OCI-LY7 (cell line): ENCODE measurements around the gene BSDC1. TPM values are rescaled to one million over a fixed set of nuclear protein-coding genes. Genes with fewer than 3 reads are reported as not detected.

ENCODE experiments used
- BruUV-seq: library from RNA; stranded (reverse); fragments of 400-500 nt; replicated peaks from 2 replicates; lab custom pipeline; 2021; lab: Mats Ljungman, UMichigan
- CTCF ChIA-PET: fragments of 300-600 bp; sonication (Branson Sonifier 250); formaldehyde crosslinking; loops from one replicate; lab custom pipeline; 2022; ENCODE audit warnings: antibody characterized with exemption; ENCODE audit not compliant: unreplicated experiment; lab: Charles Lee
- POLR2A ChIA-PET: fragments of 300-600 bp; sonication (Branson Sonifier 250); formaldehyde crosslinking; loops from one replicate; lab custom pipeline; 2022; ENCODE audit warnings: antibody characterized with exemption; lab: Charles Lee
- DNase-seq: peaks from one replicate; pipeline ENCODE4 v3.0.0-alpha.2; 2015; ENCODE audit warnings: low spot score
- H2AFZ ChIP-seq: fragments of 200-600 bp; sonication (generic), shearing (Covaris generic); 2 replicates; pipeline ENCODE4 v1.6.1; 2014; ENCODE audit warnings: mild to moderate bottlenecking, antibody characterized with exemption, low read length, moderate library complexity
- H3K27ac ChIP-seq: fragments of 200-600 bp; sonication (generic); 2 replicates; pipeline ENCODE4 v1.5.1; 2014; ENCODE audit warnings: mixed run types, low read depth, mild to moderate bottlenecking, moderate library complexity, low read length, inconsistent platforms; ENCODE audit not compliant: poor library complexity, severe bottlenecking
- H3K36me3 ChIP-seq: fragments of 200-600 bp; sonication (generic); 2 replicates; pipeline ENCODE4 v1.6.1; 2014; ENCODE audit warnings: mild to moderate bottlenecking, antibody characterized with exemption, low read length, moderate library complexity, mixed read lengths; ENCODE audit not compliant: insufficient read depth
- H3K4me1 ChIP-seq: fragments of 200-600 bp; sonication (generic); 2 replicates; pipeline ENCODE4 v1.5.1; 2014; ENCODE audit warnings: mild to moderate bottlenecking, low read length; ENCODE audit not compliant: insufficient read depth, poor library complexity, severe bottlenecking
- H3K4me2 ChIP-seq: fragments of 200-600 bp; sonication (generic); 2 replicates; pipeline ENCODE4 v1.6.1; 2014; ENCODE audit warnings: mild to moderate bottlenecking, low read length
- H3K4me3 ChIP-seq: fragments of 200-600 bp; sonication (generic); 2 replicates; pipeline ENCODE4 v1.5.1; 2014; ENCODE audit warnings: mild to moderate bottlenecking, low read depth, low read length; ENCODE audit not compliant: poor library complexity, severe bottlenecking
- H3K79me2 ChIP-seq: fragments of 200-600 bp; sonication (generic); 2 replicates; pipeline ENCODE4 v1.6.1; 2016; ENCODE audit warnings: low read depth, mild to moderate bottlenecking, low read length, moderate library complexity, mixed read lengths; ENCODE audit not compliant: insufficient read depth
- H3K9me2 ChIP-seq: fragments of 200-600 bp; sonication (generic); 2 replicates; pipeline ENCODE4 v1.6.1; 2016; ENCODE audit warnings: mild to moderate bottlenecking, low read length, mixed read lengths; ENCODE audit not compliant: insufficient read depth
- H3K9me3 ChIP-seq: fragments of 200-600 bp; sonication (generic); 2 replicates; pipeline ENCODE4 v1.6.1; 2014; ENCODE audit warnings: mild to moderate bottlenecking, mixed run types, low read length, mixed read lengths
- H4K20me1 ChIP-seq: fragments of 200-600 bp; sonication (generic); 2 replicates; pipeline ENCODE4 v1.6.1; 2014; ENCODE audit warnings: mild to moderate bottlenecking, antibody characterized with exemption, low read length, moderate library complexity, mixed read lengths; ENCODE audit not compliant: insufficient read depth
- EZH2phosphoT487 ChIP-seq: fragments of 200-600 bp; sonication (generic); IDR thresholded peaks from 2 replicates; pipeline ENCODE4 v1.6.1; 2018; ENCODE audit warnings: low read depth, borderline replicate concordance, mild to moderate bottlenecking, mixed run types, antibody characterized with exemption, low read length, moderate library complexity, mixed read lengths
- intact Hi-C: fragments of 100-400 bp; cut with micrococcal nuclease; formaldehyde crosslinking; loops from one replicate; pipeline ENCODE4 v1.10.0; 2022; ENCODE audit not compliant: unreplicated experiment
- total RNA-seq, 2 experiments: library from RNA; depleted of rRNA in 1 of 2; stranded (reverse); fragments of >200 nt in 1 of 2; shearing (Covaris generic) in 1 of 2; gene quantifications; 2 replicates each; pipeline ENCODE4 v1.2.3, GENCODE V29; 2014 to 2022
- TF ChIP-seq, protein P1 (sequence below): fragments of 200-600 bp; sonication (generic); conservative IDR thresholded peaks from 2 replicates; pipeline ENCODE4 v1.5.1; 2014; ENCODE audit warnings: mild to moderate bottlenecking, antibody characterized with exemption, low read length, moderate library complexity, mixed read lengths

BSDC1 gene
- total RNA-seq, 2 experiments from 2014 or later = 29.6 to 41.8 TPM

GRCh38 chr1:32341186-32341757, 53.0 kb downstream of the BSDC1 start:
- BruUV-seq = no TSS peak
- no peak overlapping the region for H3K27ac ChIP-seq

GRCh38 chr1:32339363-32339978, 54.8 kb downstream of the BSDC1 start:
- peaks cover 28% of the 10 kb centered on the region for H3K4me1 ChIP-seq
- no peak for DNase-seq
- TF ChIP-seq EZH2phosphoT487 = no peak
- TF ChIP-seq, protein P1, sequence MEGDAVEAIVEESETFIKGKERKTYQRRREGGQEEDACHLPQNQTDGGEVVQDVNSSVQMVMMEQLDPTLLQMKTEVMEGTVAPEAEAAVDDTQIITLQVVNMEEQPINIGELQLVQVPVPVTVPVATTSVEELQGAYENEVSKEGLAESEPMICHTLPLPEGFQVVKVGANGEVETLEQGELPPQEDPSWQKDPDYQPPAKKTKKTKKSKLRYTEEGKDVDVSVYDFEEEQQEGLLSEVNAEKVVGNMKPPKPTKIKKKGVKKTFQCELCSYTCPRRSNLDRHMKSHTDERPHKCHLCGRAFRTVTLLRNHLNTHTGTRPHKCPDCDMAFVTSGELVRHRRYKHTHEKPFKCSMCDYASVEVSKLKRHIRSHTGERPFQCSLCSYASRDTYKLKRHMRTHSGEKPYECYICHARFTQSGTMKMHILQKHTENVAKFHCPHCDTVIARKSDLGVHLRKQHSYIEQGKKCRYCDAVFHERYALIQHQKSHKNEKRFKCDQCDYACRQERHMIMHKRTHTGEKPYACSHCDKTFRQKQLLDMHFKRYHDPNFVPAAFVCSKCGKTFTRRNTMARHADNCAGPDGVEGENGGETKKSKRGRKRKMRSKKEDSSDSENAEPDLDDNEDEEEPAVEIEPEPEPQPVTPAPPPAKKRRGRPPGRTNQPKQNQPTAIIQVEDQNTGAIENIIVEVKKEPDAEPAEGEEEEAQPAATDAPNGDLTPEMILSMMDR = no peak
- peaks cover 9% of the 10 kb centered on the region for H3K79me2 ChIP-seq
- H3K4me2 ChIP-seq = no peak overlapping the region
- no TSS peak for BruUV-seq
- ChIA-PET CTCF (no interaction called here), POLR2A (no interaction called here)
- H3K9me3 ChIP-seq = no peaks in the 10 kb centered on the region
- peaks cover 4% of the 10 kb centered on the region for H4K20me1 ChIP-seq
- no peaks in the 10 kb centered on the region for H3K9me2 ChIP-seq
- no peak overlapping the region for H3K27ac ChIP-seq
- intact Hi-C loops = loop anchor here (5.0 kb wide), 2 partner anchors 73 to 478 kb away; partner anchors contain the start of genes S100PBP and YARS1
- peaks cover 6% of the 10 kb centered on the region for H3K36me3 ChIP-seq
- H2AFZ ChIP-seq = no peak overlapping the region
- no peak overlapping the region for H3K4me3 ChIP-seq

More at GRCh38 chr1:32341186-32341757, 53.0 kb downstream of the BSDC1 start:
- intact Hi-C loops = no loop called here
- TF ChIP-seq, protein P1 = no peak
- TF ChIP-seq EZH2phosphoT487 = no peak
- Histone ChIP-seq H3K4me2 (no peak overlapping the region), H4K20me1 (no peaks in the 10 kb centered on the region), H3K9me3 (no peaks in the 10 kb centered on the region), H2AFZ (no peak overlapping the region), H3K4me1 (peaks cover 23% of the 10 kb centered on the region), H3K36me3 (no peaks in the 10 kb centered on the region), H3K4me3 (no peak overlapping the region), H3K79me2 (no peaks in the 10 kb centered on the region), H3K9me2 (no peaks in the 10 kb centered on the region)
- no peak for DNase-seq
- POLR2A ChIA-PET = no interaction called here
- CTCF ChIA-PET = no interaction called here

DNA sequence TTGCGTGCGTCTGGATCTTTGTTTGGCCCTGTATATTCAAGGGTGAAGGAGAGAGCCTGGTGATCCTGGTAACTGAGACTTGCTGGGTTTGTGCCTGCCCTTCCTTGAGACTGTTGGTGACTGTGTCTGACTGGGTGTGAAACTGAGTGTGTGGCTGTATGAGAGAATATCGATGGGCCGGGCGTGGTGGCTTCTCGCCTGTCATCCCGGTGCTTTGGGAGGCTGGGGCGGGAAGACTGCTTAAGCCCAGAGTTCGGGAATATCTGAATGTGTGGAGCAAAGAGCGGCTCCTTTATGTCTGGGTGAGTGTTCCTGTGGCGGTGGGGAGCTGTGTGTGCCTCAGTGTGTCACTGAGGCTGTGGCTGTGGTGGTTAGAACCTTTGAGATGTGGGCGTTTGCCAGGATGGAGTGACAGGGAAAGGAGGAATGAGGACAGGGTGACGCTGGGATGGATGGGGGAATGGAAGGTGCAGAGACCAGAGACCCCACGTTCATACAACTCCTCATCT, 55.5 kb downstream of the BSDC1 start:
- Histone ChIP-seq H3K9me3 (no peaks in the 10 kb centered on the region), H3K4me1 (peaks cover 35% of the 10 kb centered on the region), H3K79me2 (peaks cover 17% of the 10 kb centered on the region), H3K9me2 (no peaks in the 10 kb centered on the region), H3K4me2 (peak overlapping the region; percentile 99; the same call in 1 of the 2 replicates), H3K4me3 (no peak overlapping the region), H3K27ac (no peak overlapping the region), H4K20me1 (peaks cover 10% of the 10 kb centered on the region), H2AFZ (no peak overlapping the region), H3K36me3 (peaks cover 14% of the 10 kb centered on the region)
- ChIA-PET CTCF (no interaction called here), POLR2A (no interaction called here)
- no peak for TF ChIP-seq EZH2phosphoT487
- TF ChIP-seq, protein P1 = no peak
- DNase-seq = no peak
- no TSS peak for BruUV-seq
- intact Hi-C loops = loop anchor here (5.0 kb wide), 2 partner anchors 74 to 479 kb away; partner anchors contain the start of genes S100PBP and YARS1
